Left lobe of liver (tissue), 2 donors: ENCODE results near the gene OARD1. TPM values are rescaled to one million over a fixed set of nuclear protein-coding genes. Genes with fewer than 3 reads are reported as not detected.
"Not testable (repeated sequence)": the region's sequence is repeated elsewhere in the genome, so short reads cannot be mapped to it uniquely, and the experiment has no call there.

Source experiments
- ATAC-seq: fragments of 200-7000 bp; cut with Tn5 transposase; one replicate; pipeline ENCODE4 v1.9.1; 2020; ENCODE audit warnings: mild to moderate bottlenecking, moderate library complexity
- DNase-seq: peaks from one replicate; pipeline ENCODE4 v3.0.0-alpha.2; 2020; ENCODE audit warnings: low spot score
- total RNA-seq: library from RNA; stranded (reverse); gene quantifications from one replicate; pipeline ENCODE4 v1.2.1, GENCODE V29; 2021
- donor health status: DM: no; HTN: no; CAD: no; lungs with moderate emphysema.
- donor health status: DM: no; HTN: yes; CAD: no.

OARD1 gene, protein sequence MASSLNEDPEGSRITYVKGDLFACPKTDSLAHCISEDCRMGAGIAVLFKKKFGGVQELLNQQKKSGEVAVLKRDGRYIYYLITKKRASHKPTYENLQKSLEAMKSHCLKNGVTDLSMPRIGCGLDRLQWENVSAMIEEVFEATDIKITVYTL
- total RNA-seq, result 22.4 TPM

DNA sequence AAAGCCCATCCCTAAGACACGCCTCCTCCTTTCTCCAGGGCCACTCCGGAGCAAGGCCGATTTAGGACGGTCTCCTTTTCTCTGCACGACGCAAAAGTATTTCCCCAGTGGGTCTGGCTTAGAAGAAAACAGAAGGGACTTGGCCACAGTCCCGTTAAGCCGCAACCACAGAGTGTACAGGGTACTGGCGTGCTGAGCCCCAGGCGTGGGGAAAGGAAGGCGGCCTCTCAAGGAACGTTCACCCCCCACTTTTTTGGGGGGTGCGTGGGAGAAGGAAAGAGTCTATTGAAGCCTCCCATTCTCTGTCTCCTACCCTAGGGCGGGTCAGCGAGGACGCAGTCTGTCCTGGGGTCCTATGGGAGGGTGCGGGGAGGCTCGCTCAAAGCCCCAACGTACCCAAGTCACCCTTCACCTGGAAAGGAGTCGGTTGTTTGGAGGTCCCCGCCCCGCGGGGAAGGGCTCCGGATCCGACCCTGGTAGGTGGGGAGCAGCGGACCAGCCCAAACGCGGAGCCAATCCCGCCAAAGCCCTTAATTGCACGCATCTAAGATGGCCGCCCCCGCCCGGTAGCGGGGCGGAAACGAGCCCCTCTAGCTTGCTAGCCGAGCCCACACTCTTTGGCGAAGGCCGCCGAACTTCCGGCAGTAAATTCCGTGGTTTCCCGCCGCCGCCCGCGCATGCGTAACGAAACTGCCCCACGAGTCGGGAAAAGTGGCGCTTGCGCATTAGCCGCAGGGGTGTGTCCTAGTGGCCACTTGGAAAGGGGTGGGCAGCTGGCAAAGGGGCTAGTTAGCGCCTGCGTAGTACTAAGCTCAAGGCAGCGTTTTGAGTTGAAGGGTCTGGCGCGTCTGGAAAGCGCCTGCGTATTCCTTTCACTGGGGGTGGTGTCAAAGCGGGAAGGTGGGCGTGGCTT lies at the start of gene OARD1:
Gene OARD1, minus strand, starts transcription at position 434 of the 913 bp plus-strand sequence. CDS start 722 bp downstream, outside the sequence.
- peak; percentile 71 for ATAC-seq
- DNase-seq, result peak; percentile 100

DNA sequence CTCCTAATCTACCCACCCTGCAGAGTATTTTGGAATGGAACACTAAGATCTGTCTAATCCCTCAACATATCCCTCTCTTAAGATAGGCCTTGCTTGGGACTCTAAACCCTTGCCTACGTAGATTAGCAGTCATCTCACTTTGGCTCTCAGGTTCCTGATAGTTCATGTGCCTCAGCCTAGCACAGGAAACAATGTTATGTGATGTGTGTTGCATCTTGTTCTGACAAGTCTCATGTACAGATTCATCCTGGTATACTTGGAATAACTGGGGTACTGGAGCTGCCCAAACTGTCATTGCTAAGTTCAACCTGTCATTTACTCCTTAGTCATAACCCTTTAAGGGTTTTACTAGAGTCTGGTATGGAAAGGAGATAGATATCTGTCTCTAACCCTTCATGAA lies 47.9 kb upstream of the OARD1 start:
- no peak for ATAC-seq
- DNase-seq, result no peak

DNA sequence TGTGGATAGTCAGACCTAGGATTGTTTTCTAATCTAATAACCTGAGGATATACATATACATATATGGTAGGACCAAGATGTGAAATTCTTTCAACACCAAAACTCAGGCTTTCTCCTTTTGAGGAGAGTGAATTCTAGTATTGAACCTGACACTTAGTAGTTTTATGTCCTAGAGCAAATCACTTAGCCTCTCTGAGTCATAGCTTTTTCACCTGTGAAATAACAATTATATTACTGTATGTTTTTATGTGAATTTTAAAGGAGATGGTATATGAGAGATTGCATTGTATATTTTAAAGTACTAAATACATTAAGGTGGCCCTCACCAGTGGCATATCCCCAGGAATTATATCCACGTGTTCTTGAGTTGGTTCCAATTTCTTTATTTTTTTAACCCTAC lies 47.4 kb upstream of the OARD1 start:
- DNase-seq (no peak), ATAC-seq (no peak)

DNA sequence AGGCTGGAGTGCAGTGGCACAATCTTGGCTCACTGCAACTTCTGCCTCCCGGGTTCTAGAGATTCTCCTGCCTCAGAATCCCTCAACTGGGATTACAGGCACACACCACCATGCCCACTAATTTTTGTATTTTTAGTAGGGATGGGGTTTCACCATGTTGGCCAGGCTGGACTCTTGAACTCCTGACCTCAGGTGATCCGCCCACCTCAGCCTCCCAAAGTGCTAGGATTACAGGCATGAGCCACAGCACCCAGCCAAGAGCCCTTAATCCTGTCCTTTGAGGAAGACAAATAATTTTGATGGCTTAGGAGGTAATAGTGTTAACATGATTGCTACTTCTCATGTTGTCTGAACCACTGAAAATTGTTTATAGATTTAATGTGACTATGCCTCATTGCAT lies 42.9 kb upstream of the OARD1 start:
- peak; percentile 40 for ATAC-seq

DNA sequence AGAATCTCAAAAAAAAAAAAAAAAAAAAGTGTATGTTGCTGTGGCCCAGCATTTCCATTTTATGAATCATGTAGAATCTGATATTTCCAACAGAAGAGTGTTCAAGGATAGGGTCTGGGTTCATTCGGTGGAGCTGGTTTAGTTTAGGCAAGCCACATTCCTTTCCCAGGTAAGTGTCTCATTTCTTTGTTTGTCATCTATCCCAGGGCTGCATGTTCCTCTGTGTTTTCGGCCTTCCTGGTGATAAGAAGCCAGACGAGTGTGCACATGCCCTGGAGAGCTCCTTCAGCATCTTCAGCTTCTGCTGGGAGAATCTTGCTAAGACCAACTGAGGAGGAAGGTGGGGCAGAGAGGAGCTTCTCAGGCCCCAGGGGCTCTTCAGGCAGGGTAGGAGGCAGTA lies 38.9 kb upstream of the OARD1 start:
- DNase-seq (no peak), ATAC-seq (no peak)

More for the DNA sequence above, 42.9 kb upstream of the OARD1 start:
- DNase-seq, result not testable (repeated sequence)

DNA sequence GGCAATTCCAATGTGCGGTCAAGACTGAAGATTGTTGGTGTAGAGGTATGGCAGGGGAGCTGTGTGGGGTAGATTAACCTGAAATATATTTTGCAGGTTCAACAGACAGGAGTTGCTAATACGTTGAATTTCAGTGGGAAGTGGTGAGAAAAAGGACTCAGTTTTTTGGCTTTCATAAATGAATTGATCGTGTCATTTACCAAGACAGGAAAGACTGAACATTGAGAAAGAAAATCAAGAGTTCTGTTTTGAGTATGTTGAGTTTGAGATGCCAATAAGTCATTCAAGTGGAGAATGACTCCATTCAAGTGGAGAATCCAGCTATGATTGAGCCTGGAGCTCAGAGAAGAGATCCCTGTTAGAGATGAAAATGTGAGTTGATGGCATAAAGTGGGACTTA lies 31.7 kb upstream of the OARD1 start:
- ATAC-seq (no peak), DNase-seq (no peak)

DNA sequence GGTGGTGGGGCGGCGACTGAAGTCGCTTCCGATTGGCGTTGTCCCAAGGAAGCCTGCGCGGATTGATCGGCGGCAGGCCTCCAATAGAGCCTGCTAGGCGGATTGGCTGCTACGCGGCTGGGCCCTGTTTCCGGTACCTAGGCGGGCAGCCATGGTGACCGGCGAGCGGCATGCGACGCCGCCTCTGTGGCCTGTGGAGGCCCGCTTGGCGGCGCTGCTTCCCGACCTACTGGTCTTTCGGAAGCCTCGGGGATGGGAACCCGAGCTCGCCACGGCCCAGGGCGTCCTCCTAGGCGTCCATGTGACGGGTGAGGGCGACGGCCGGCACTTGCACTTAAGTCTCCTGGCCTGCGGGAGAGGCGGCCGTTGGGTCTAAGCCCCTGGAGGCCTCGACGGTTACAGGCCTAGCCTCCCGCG lies 28.7 kb upstream of the OARD1 start:
- no peak for ATAC-seq
- DNase-seq, result no peak

DNA sequence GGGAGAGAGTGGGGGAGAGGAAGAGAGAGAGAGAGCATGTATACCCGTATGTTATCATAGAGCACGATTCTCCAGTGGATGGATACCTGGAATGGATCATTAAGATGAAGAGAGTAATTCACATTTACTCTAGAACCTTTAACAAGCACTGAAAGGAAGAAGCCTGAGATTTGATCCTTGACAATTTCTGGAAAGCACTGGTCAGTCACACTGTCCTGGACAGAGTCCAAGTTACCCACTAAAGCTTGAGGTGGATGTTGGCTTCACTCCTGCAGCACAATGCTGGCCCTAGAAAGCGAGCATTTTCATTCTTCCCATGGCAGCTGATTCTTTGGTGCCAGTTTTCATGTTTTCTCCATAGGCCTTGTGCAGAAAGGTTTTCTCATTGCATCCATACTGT lies 26.2 kb upstream of the OARD1 start:
- ATAC-seq (no peak), DNase-seq (no peak)

DNA sequence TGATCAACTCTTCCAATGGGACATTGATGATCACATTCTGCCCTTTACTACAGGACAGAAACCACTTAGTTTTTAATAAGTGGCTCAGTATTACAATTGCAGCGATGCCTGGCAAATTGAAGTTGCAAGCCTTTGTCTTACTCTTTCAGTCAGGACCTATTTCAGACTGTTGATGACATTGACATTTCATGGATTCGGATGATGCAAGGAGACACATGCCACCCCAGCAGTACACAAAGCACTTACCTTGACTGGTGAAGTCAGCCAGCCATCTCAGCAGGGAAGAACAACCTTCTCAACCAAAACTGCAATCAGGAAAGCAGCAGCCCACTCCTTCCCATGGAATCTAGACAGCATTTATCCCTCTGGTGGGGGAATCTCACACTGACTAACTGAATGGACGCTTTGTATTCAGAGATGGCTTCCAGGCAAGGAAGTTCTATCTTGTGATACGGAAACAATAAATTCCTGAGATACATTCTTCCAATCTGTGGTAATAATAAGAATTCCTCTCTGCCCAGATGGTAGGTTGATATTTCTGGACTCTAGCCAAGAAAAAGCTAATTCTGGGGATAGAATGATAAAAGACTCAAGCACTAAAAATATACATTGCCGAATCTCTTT lies 25.4 kb upstream of the OARD1 start:
- no peak for DNase-seq
- ATAC-seq, result no peak

DNA sequence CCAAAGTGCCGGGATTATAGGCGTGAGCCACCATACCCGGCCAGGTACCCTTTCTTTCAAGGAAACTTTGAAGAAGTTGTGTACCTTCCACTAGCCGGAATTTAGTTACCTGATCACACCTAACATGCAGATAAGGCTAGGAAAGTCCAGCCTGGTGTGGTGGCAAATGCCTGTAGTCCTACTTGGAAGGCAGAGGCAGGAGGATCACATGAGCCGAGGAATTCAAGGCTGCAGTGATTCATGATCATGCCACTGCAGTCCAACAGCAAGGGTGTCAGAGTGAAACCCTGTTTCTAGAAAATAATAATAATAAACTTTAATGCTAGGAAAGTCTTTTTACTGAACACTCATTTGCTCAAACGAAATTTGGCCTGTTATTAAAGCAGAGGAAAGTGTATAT lies 21.6 kb upstream of the OARD1 start:
- DNase-seq (no peak), ATAC-seq (no peak)

DNA sequence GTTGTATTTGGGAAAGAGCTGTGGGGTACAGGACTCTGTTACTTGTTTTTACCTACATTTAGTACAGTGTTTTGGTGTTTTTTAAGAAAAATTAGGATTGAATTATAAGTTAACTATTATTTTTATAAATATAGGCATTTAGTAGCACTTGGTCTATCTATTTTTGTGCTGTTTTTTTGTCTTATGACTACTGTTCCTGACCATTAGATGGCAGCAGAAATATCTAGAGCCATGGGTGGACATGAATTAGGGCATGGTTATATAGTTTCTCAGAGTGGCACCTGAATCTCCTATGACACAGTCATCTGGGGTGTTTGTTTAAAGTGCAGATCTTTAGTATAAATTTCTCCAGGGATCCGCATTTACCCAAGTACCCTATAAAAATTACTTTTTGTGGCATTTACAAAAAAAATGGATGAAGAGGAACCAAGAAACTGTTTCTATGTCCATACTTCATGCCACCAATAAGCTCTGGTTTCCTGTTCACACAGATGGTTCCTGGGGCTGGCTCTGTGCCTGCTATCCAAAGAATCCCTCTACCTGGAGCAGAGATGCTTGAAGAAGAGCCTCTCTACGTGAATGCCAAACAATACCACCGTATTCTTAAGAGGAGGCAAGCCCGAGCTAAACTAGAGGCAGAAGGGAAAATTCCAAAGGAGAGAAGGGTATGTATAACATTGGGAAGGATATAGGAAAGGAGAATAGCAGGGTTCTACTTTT lies 20.4 kb upstream of the OARD1 start:
- ATAC-seq (peak; percentile 29), DNase-seq (no peak)

DNA sequence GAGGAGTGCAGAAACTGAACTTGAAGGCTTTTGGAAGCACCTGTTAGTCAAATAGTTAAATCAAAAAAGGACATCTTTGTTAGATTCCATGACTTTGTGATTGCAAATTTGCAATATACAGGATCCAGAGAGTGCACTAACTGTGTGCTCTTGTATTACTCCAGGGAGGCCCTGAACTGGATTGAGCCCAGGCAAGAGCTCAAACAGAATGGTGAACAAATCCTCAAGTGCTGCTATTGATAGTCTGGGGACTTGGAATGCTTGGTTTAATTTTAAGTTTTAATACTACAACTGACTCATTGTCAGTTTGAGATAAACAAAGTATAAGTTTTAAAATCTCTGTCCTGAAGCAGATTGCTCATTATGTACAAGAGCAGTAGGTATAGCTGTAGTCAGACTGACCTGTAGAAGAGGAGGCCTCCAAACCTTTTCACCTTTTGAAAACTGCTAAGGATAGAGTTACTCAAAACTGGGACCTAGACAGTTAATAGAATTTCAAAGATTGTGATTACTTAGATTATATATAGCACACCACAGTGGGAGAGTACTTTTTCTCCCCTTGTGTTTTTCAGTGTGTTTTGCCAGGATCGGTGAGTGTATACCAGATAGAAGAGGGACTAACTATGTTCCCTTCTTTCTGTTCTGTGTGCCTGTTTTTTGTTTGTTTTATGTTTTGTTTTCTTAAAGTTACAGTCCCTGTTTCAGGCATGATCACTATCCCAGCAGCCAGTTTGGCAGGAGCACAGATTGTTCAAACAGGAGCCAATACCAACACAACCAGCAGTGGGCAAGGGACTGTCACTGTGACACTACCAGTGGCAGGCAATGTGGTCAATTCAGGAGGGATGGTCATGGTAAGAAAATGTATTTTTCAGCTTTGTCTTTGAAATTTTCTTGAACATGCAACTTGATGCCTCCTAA lies 18.9 kb upstream of the OARD1 start:
- peak; percentile 78 for DNase-seq
- ATAC-seq, result peak; percentile 94

DNA sequence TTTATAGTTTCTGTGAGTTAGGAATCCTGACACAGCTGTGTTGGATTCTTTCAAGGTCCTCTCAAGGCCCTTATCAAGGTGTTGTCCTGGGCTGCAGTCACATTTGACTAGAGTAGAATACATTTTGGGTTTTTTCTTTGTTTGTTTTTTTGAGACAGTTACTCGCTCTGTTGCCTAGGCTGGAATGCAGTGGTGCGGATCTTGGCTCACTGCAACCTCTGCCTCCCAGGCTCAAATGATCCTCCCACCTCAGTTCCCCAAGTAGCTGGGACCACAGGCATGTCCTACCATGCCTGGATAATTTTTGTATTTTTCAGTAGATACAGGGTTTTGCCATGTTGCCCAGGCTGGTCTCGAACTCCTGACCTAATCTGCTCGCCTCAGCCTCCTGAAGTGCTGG lies 16.3 kb upstream of the OARD1 start:
- no peak for ATAC-seq

DNA sequence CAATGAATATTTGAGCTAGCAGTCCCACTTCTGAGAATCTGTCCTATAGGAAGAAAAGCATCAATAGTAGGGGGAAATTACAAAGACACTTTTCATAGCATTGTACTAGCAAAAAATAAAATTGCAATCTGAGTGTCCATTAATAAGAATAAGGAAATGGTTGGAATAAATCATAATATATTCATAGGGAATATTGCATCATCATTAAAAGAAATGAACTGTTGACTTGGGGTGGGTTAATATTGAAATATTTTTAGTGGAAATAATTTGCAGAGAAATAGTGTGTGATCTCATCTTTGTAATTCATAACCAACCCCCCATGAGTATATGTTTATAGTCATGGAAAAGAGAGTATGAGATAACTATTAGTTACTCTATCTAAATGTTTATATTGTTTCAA lies 13.0 kb upstream of the OARD1 start:
- no peak for DNase-seq
- ATAC-seq, result no peak

More for the DNA sequence above, 16.3 kb upstream of the OARD1 start:
- no peak for DNase-seq

DNA sequence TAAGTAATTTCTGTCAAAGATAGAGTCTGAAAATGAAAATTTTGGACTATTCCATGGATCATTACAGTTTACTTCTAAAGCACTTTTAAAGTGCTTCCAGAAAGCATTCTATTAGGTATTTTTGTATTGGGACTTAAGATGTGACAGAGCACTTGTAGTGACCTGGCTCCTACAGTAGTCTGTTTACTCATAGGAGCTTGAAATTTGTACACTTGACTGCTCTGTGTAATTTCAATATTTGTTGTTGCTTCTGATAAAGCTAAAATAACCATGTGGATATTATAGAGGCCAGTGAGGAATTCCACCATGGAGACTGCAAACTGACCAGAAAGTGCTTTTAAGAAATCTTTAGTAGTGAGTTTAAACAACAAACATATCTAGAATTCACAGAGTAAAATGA lies 10.9 kb upstream of the OARD1 start:
- DNase-seq (no peak), ATAC-seq (no peak)

DNA sequence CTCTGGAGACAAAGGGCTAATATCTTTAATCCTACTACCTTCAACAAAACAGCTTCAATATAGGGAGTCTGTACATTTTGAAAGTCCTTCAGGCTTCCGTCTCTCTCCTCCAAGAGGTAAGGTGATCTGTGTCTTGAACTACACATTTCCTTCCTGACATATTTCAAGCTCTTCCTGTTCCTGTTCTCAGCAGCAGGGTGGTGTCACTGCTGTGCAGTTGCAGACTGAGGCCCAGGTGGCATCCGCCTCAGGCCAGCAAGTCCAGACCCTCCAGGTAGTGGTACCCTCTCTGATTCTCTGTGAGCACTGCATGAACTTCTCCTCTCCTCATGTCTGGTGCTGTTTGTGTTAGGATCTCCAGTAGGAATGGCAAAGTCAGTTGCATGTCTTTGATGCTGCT lies 8.5 kb upstream of the OARD1 start:
- no peak for DNase-seq
- ATAC-seq, result no peak

DNA sequence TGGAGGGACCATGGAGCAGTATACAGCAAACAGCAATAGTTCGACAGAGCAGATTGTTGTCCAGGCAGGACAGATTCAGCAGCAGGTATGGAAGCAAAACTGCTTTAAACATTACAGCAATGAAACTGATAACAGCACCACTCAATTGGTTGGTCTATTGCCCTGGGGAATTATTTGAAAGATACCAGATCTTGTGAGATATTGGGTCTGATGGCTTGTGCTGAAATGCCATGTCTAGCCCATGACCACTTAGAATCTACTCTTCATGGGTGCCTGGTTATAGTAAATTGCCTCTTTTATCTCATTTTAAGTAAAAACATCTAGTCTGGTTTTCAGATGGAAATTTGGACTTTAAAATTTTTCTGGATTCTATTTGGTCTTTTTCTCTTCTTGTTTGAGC lies 6.9 kb upstream of the OARD1 start:
- no peak for ATAC-seq

DNA sequence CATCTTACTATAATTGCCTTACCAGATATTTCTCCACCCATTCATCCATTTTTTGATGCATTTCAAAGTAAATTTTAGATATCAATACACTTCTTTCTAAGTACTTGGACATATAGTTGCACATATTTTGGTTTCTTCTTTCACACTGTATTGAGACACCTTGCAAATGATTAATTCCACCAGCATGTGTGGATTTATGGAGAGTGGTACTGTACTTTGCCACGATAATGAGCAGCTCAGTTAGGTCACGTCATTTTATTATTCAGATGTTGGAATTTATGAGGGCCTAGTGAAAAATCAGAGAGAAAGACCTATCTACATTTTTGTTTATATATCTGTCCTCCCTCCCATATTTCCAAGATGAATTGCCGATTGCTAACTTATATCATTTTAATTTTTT lies 5.9 kb upstream of the OARD1 start:
- DNase-seq, result no peak
- ATAC-seq, result no peak

More for the DNA sequence above, 6.9 kb upstream of the OARD1 start:
- no peak for DNase-seq

DNA sequence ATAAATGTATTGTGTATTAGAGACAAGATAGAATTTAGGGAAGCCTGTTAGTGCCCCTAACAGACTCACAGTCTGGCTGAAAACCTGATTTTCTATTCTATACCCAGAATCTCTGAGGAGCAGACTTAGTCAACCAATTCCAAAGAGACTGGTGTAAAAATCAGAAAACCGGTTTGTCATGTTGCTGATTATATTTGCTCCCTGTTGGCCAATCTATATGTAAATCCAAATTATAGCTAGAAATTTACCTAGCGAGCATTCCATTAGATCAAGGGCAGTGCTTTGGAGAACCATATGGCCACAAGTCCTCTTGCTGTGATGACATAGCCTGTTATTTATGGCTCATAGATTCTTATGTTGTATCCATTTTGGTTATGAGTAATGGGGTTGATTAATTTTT lies 5.4 kb upstream of the OARD1 start:
- DNase-seq (no peak), ATAC-seq (no peak)
